Dendritic cell treated with granulocyte-macrophage colony-stimulating factor and Interleukin-4, amounts not matched to agents 40 ng/mL and 50 ng/mL, for 4 days (primary cell): ENCODE results near the gene TCP10L.
"Not testable (repeated sequence)": the region's sequence is repeated elsewhere in the genome, so short reads cannot be mapped to it uniquely, and the experiment has no call there.

Source experiments
- H3K27ac Mint-ChIP-seq: one replicate; pipeline ENCODE4 v1.8.0; 2022; ENCODE audit warnings: mild to moderate bottlenecking, mixed read lengths
- H3K27me3 Mint-ChIP-seq: one replicate; pipeline ENCODE4 v1.8.0; 2022; ENCODE audit warnings: mild to moderate bottlenecking, mixed read lengths
- H3K36me3 Mint-ChIP-seq: one replicate; pipeline ENCODE4 v1.8.0; 2022; ENCODE audit warnings: low read depth, mixed read lengths
- H3K4me1 Mint-ChIP-seq: one replicate; pipeline ENCODE4 v1.8.0; 2022; ENCODE audit warnings: low read depth, mixed read lengths
- H3K4me3 Mint-ChIP-seq: one replicate; pipeline ENCODE4 v1.8.0; 2022; ENCODE audit warnings: mild to moderate bottlenecking, moderate library complexity, mixed read lengths
- H3K9me3 Mint-ChIP-seq: one replicate; pipeline ENCODE4 v1.8.0; 2022; ENCODE audit warnings: mixed read lengths
- intact Hi-C: fragments of 100-400 bp; cut with micrococcal nuclease; formaldehyde crosslinking; loops from one replicate; pipeline ENCODE4 v1.15.0; 2022

TCP10L gene

GRCh38 chr21:32533611-32534010, 51.7 kb downstream of the TCP10L start:
- H3K36me3 Mint-ChIP-seq, result no peaks in the 10 kb centered on the region
- H3K27me3 Mint-ChIP-seq, result no peaks in the 10 kb centered on the region
- intact Hi-C loops, result no loop called here
- no peak overlapping the region for H3K4me3 Mint-ChIP-seq
- H3K4me1 Mint-ChIP-seq, result peaks cover 6% of the 10 kb centered on the region
- H3K27ac Mint-ChIP-seq, result no peak overlapping the region
- no peaks in the 10 kb centered on the region for H3K9me3 Mint-ChIP-seq

GRCh38 chr21:32533053-32533452, 52.3 kb downstream of the TCP10L start:
- no peak overlapping the region for H3K27ac Mint-ChIP-seq

DNA sequence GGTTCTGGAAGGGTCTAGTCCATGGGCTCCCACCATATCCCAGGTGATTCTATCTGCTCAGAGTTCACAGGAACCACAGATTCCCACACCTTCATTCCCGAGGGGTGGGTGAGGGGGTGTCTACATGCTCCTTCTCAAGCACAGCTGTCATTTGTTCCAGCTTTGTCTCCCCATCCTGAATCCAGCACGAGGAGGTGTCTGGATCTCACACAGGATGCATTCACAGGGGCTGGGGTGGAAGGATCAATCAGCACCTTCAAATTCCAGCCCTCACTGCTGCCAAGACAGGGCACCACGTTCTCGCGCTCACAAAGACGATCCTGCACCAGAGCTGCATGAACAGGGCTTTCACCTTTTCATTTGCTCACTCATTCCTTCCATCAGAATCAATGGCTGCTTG, 52.7 kb downstream of the TCP10L start:
- Mint-ChIP-seq H3K27me3 (no peaks in the 10 kb centered on the region), H3K27ac (no peak overlapping the region), H3K4me1 (peaks cover 6% of the 10 kb centered on the region), H3K4me3 (no peak overlapping the region), H3K9me3 (no peaks in the 10 kb centered on the region), H3K36me3 (no peaks in the 10 kb centered on the region)
- intact Hi-C loops, result no loop called here

More at GRCh38 chr21:32533053-32533452, 52.3 kb downstream of the TCP10L start:
- Mint-ChIP-seq H3K4me3 (no peak overlapping the region), H3K36me3 (no peaks in the 10 kb centered on the region), H3K4me1 (peaks cover 6% of the 10 kb centered on the region), H3K27me3 (no peaks in the 10 kb centered on the region), H3K9me3 (no peaks in the 10 kb centered on the region)
- intact Hi-C loops, result no loop called here

- H3K36me3 Mint-ChIP-seq, H3K27ac Mint-ChIP-seq, intact Hi-C loops, H3K9me3 Mint-ChIP-seq, H3K27me3 Mint-ChIP-seq, H3K4me3 Mint-ChIP-seq, H3K4me1 Mint-ChIP-seq: not testable (repeated sequence)
These were observed 53.8 kb downstream of the TCP10L start for GRCh38 chr21:32531561-32531960.

GRCh38 chr21:32530809-32531208, 54.5 kb downstream of the TCP10L start:
- H3K4me3 Mint-ChIP-seq, H3K9me3 Mint-ChIP-seq, H3K27me3 Mint-ChIP-seq, intact Hi-C loops, H3K36me3 Mint-ChIP-seq, H3K27ac Mint-ChIP-seq, H3K4me1 Mint-ChIP-seq: not testable (repeated sequence)

GRCh38 chr21:32529679-32530078, 55.6 kb downstream of the TCP10L start:
- no peaks in the 10 kb centered on the region for H3K9me3 Mint-ChIP-seq
- no peaks in the 10 kb centered on the region for H3K36me3 Mint-ChIP-seq
- no peaks in the 10 kb centered on the region for H3K27me3 Mint-ChIP-seq
- intact Hi-C loops, result no loop called here
- H3K4me3 Mint-ChIP-seq, result no peak overlapping the region
- H3K4me1 Mint-ChIP-seq, result no peaks in the 10 kb centered on the region
- H3K27ac Mint-ChIP-seq, result no peak overlapping the region

GRCh38 chr21:32525282-32525681, 60.0 kb downstream of the TCP10L start:
- H3K36me3 Mint-ChIP-seq, result no peaks in the 10 kb centered on the region
- no peaks in the 10 kb centered on the region for H3K27me3 Mint-ChIP-seq
- intact Hi-C loops, result no loop called here
- H3K27ac Mint-ChIP-seq, result no peak overlapping the region
- no peak overlapping the region for H3K4me3 Mint-ChIP-seq
- H3K4me1 Mint-ChIP-seq, result no peaks in the 10 kb centered on the region
- no peaks in the 10 kb centered on the region for H3K9me3 Mint-ChIP-seq

- intact Hi-C loops, result no loop called here
- H3K4me3 Mint-ChIP-seq, result no peak overlapping the region
- H3K27ac Mint-ChIP-seq, result no peak overlapping the region
- no peaks in the 10 kb centered on the region for H3K4me1 Mint-ChIP-seq
- H3K9me3 Mint-ChIP-seq, result peaks cover 3% of the 10 kb centered on the region
- H3K36me3 Mint-ChIP-seq, result no peaks in the 10 kb centered on the region
- no peaks in the 10 kb centered on the region for H3K27me3 Mint-ChIP-seq
These were observed 61.2 kb downstream of the TCP10L start for GRCh38 chr21:32523988-32524719.
